Measurements from ENCODE around the gene TMEM178B. TPM values are rescaled to one million over a fixed set of nuclear protein-coding genes. Genes with fewer than 3 reads are reported as not detected.

Gene TMEM178B
- total RNA-seq, 1 donor from 2014 or later, result 87.0 TPM

- no peak for DNase-seq (ENCODE audit: low read depth)
Observed at GRCh38 chr7:141351175-141351574, 277.3 kb downstream of the TMEM178B start.

GRCh38 chr7:141352955-141353354 is 279.1 kb downstream of the TMEM178B start:
- no peak for DNase-seq (ENCODE audit: low read depth)

- DNase-seq (ENCODE audit: low read depth), result peak; percentile 76
Observed at GRCh38 chr7:141354251-141354650, 280.4 kb downstream of the TMEM178B start.

GRCh38 chr7:141355032-141355431 is 281.2 kb downstream of the TMEM178B start:
- peak; percentile 73 for DNase-seq (ENCODE audit: low read depth)

GRCh38 chr7:141356161-141356560 is 282.3 kb downstream of the TMEM178B start:
- DNase-seq (ENCODE audit: low read depth), result no peak

- DNase-seq (ENCODE audit: low read depth), result no peak
Observed at GRCh38 chr7:141358386-141358785, 284.5 kb downstream of the TMEM178B start.

GRCh38 chr7:141359262-141359661 is 285.4 kb downstream of the TMEM178B start:
- no peak for DNase-seq (ENCODE audit: low read depth)

- peak; percentile 25 for DNase-seq (ENCODE audit: low read depth)
Observed at GRCh38 chr7:141359740-141360415, 286.0 kb downstream of the TMEM178B start.

- no peak for DNase-seq (ENCODE audit: low read depth)
Observed at GRCh38 chr7:141360416-141360760, 286.5 kb downstream of the TMEM178B start.

- peak; percentile 21 for DNase-seq (ENCODE audit: low read depth)
Observed at GRCh38 chr7:141360803-141361202, 286.9 kb downstream of the TMEM178B start.

- DNase-seq (ENCODE audit: low read depth), result no peak
Observed at GRCh38 chr7:141361479-141361878, 287.6 kb downstream of the TMEM178B start.

- DNase-seq (ENCODE audit: low read depth), result no peak
Observed at GRCh38 chr7:141361960-141362359, 288.1 kb downstream of the TMEM178B start.

GRCh38 chr7:141362580-141363435 is 288.9 kb downstream of the TMEM178B start:
- DNase-seq (ENCODE audit: low read depth), result peak; percentile 95

- DNase-seq (ENCODE audit: low read depth), result no peak
Observed at GRCh38 chr7:141363748-141364147, 289.9 kb downstream of the TMEM178B start.

- DNase-seq (ENCODE audit: low read depth), result peak; percentile 40
Observed at GRCh38 chr7:141366091-141366621, 292.3 kb downstream of the TMEM178B start.

GRCh38 chr7:141369422-141369821 is 295.6 kb downstream of the TMEM178B start:
- peak; percentile 62 for DNase-seq (ENCODE audit: low read depth)

GRCh38 chr7:141370178-141370577 is 296.3 kb downstream of the TMEM178B start:
- DNase-seq (ENCODE audit: low read depth), result no peak

GRCh38 chr7:141370650-141371049 is 296.8 kb downstream of the TMEM178B start:
- no peak for DNase-seq (ENCODE audit: low read depth)

GRCh38 chr7:141374425-141374824 is 300.6 kb downstream of the TMEM178B start:
- DNase-seq (ENCODE audit: low read depth), result no peak

- no peak for DNase-seq (ENCODE audit: low read depth)
Observed at GRCh38 chr7:141375442-141375841, 301.6 kb downstream of the TMEM178B start.

GRCh38 chr7:141377906-141378305 is 304.0 kb downstream of the TMEM178B start:
- DNase-seq (ENCODE audit: low read depth), result peak; percentile 10

GRCh38 chr7:141378405-141378804 is 304.5 kb downstream of the TMEM178B start:
- DNase-seq (ENCODE audit: low read depth), result no peak

Measured in renal cortical epithelial cell (primary cell).